H1 (cell line): ENCODE measurements around the gene THAP7. TPM values are rescaled to one million over a fixed set of nuclear protein-coding genes. Genes with fewer than 3 reads are reported as not detected.

Experiments
- CHD2 ChIP-seq: IDR thresholded peaks from 2 replicates; pipeline ENCODE4 v1.6.1; 2012; ENCODE audit warnings: low read length, improper control_type of control experiment
- CHD7 ChIP-seq: fragments of 300-600 bp; sonication (generic); IDR thresholded peaks from 2 replicates; pipeline ENCODE4 v1.7.1; 2012; ENCODE audit warnings: low read length, moderate library complexity, mild to moderate bottlenecking, inconsistent platforms; ENCODE audit not compliant: insufficient replicate concordance
- EZH2 ChIP-seq: fragments of 200-600 bp; sonication (generic); IDR thresholded peaks from 2 replicates; pipeline ENCODE4 v1.7.1; 2012; ENCODE audit warnings: low read depth, mild to moderate bottlenecking, moderate library complexity, low read length, inconsistent platforms; ENCODE audit not compliant: severe bottlenecking
- HDAC6 ChIP-seq: IDR thresholded peaks from one replicate; pipeline ENCODE4 v1.7.1; 2012; ENCODE audit warnings: low read depth, mild to moderate bottlenecking, inconsistent platforms, low read length, moderate library complexity
- KDM4A ChIP-seq: IDR thresholded peaks from one replicate; pipeline ENCODE4 v1.7.1; 2012; ENCODE audit warnings: low read depth, mild to moderate bottlenecking, moderate library complexity, low read length, inconsistent platforms; ENCODE audit not compliant: severe bottlenecking
- POLR2A ChIP-seq, 2 experiments: IDR thresholded peaks; 1 replicate in 1 of 2; 2 replicates in 1 of 2; pipeline ENCODE4 v1.6.1; 2011; ENCODE audit warnings: low read depth in 2 of 2, low read length in 2 of 2, mild to moderate bottlenecking in 2 of 2; ENCODE audit errors: control extremely low read depth in 1 of 2
- SP4 ChIP-seq: IDR thresholded peaks from 2 replicates; pipeline ENCODE4 v1.6.1; 2012; ENCODE audit warnings: low read length, inconsistent platforms
- TBP ChIP-seq: IDR thresholded peaks from 2 replicates; pipeline ENCODE4 v1.6.1; 2011; ENCODE audit warnings: low read depth, low read length, improper control_type of control experiment
- TEAD4 ChIP-seq: IDR thresholded peaks from 2 replicates; pipeline ENCODE4 v1.6.1; 2012; ENCODE audit warnings: low read depth, low read length, inconsistent platforms, mixed read lengths
- polyA plus RNA-seq, 7 experiments: library from polyadenylated mRNA; depleted of rRNA in 3 of 7; stranded (reverse) in 5 of 7; unstranded in 2 of 7; fragments of >200 nt in 5 of 7; fragments of 200-250 nt in 2 of 7; gene quantifications; 1 replicate in 5 of 7; 2 replicates in 1 of 7; 4 replicates in 1 of 7; pipeline versions ENCODE4 v1.2.1 to v1.2.3, GENCODE V29; 2011 to 2013; ENCODE audit warnings: missing spikeins in 2 of 7, mixed read lengths in 2 of 7
- total RNA-seq: library from RNA; stranded (reverse); fragmentation: NEBNext Ultra II Directional; extraction: Animal tissue kit (Norgen Biotek cat#: 25700); gene quantifications from 2 replicates; pipeline ENCODE4 v1.2.1, GENCODE V29; 2021

The THAP7 gene
- total and polyA plus RNA-seq, 2 of the 8 experiments (the other 6 are each of a cell fraction or from before 2014, with no cell fraction given) = 16.9 to 32.5 TPM

- TF ChIP-seq CHD7 = no peak
- TF ChIP-seq TBP = no peak
- TF ChIP-seq SP4 = no peak
- no peak for TF ChIP-seq POLR2A (IDR thresholded peaks at IDR 0.05; ENCODE audit: control extremely low read depth in 1 of 2, low read depth in 2 of 2, low read length in 2 of 2)
- no peak for TF ChIP-seq KDM4A
- no peak for TF ChIP-seq EZH2
- no peak for TF ChIP-seq HDAC6
- no peak for TF ChIP-seq TEAD4
- TF ChIP-seq CHD2 = no peak
These were observed 14.9 kb upstream of the THAP7 start (continued) for GRCh38 chr22:21016644-21017420.
